Activated CD8-positive, alpha-beta T cell treated with anti-CD3 and anti-CD28 coated beads, Interleukin-2, amount 10 ng/mL, durations not matched to agents 7 days and 5 days (primary cell): ENCODE data around the gene POLR2B. TPM values are rescaled to one million over a fixed set of nuclear protein-coding genes. Genes with fewer than 3 reads are reported as not detected.

ENCODE experiments used
- ATAC-seq: fragments of 150-1000 bp; cut with Tn5 transposase; one replicate; pipeline ENCODE4 v1.10.0; 2021; ENCODE audit warnings: moderate library complexity
- CTCF ChIA-PET: fragments of 350-600 bp; sonication (Branson Sonifier 250); formaldehyde crosslinking; loops from one replicate; lab custom pipeline; 2021; ENCODE audit warnings: antibody characterized with exemption; lab: Charles Lee
- POLR2A ChIA-PET: fragments of 350-600 bp; sonication (Branson Sonifier 250); formaldehyde crosslinking; loops from one replicate; lab custom pipeline; 2021; ENCODE audit warnings: antibody characterized with exemption; lab: Charles Lee
- DNase-seq: peaks from one replicate; pipeline ENCODE4 v3.0.0-alpha.2; 2020
- H3K27ac Mint-ChIP-seq: one replicate; pipeline ENCODE4 v1.8.0; 2021; ENCODE audit warnings: mild to moderate bottlenecking, mixed read lengths
- H3K27me3 Mint-ChIP-seq: one replicate; pipeline ENCODE4 v1.8.0; 2021; ENCODE audit warnings: low read depth, mixed read lengths
- H3K36me3 Mint-ChIP-seq: one replicate; pipeline ENCODE4 v1.8.0; 2021; ENCODE audit warnings: low read depth, mixed read lengths
- H3K4me1 Mint-ChIP-seq: one replicate; pipeline ENCODE4 v1.8.0; 2021; ENCODE audit warnings: low read depth, mixed read lengths
- H3K4me3 Mint-ChIP-seq: one replicate; pipeline ENCODE4 v1.8.0; 2021; ENCODE audit warnings: mild to moderate bottlenecking, mixed read lengths
- H3K9me3 Mint-ChIP-seq: one replicate; pipeline ENCODE4 v1.8.0; 2022; ENCODE audit warnings: mixed read lengths; ENCODE audit not compliant: insufficient read depth
- total RNA-seq, 2 experiments: library from RNA; stranded (reverse); gene quantifications; one replicate each; pipeline ENCODE4 v1.2.3, GENCODE V29; 2021

Gene POLR2B
- total RNA-seq, 2 experiments from 2014 or later, result 121 to 122 TPM

DNA sequence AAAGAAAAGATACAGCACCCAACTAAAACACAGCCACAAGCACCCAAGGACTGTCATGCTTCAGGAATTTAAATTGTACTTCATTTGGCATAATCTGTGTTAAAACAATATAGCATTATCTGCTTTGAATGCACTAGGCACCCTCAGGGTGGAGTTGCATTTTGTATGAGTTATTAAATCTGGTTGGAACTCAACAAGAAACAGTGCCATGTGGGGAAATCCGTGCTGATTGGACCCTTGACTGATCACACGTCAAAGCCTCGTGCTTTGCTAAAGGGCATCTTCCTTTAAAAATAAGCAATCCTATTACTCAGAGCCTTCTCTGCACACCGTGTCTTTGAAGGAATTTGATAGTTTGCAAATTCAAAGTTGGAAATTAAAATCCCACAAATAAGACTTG, 96.0 kb downstream of the POLR2B start:
- H3K4me1 Mint-ChIP-seq, result no peaks in the 10 kb centered on the region
- H3K9me3 Mint-ChIP-seq, result no peaks in the 10 kb centered on the region
- no peak for DNase-seq
- H3K27me3 Mint-ChIP-seq, result peaks cover 13% of the 10 kb centered on the region
- no peak overlapping the region for H3K27ac Mint-ChIP-seq
- ATAC-seq, result no peak
- no peaks in the 10 kb centered on the region for H3K36me3 Mint-ChIP-seq
- POLR2A ChIA-PET, result no interaction called here
- no peak overlapping the region for H3K4me3 Mint-ChIP-seq
- CTCF ChIA-PET, result no interaction called here

GRCh38 chr4:57075367-57075766, 96.7 kb downstream of the POLR2B start:
- CTCF ChIA-PET, result no interaction called here
- no peak overlapping the region for H3K4me3 Mint-ChIP-seq
- DNase-seq (no peak), ATAC-seq (no peak)
- H3K27ac Mint-ChIP-seq, result no peak overlapping the region
- H3K4me1 Mint-ChIP-seq, result no peaks in the 10 kb centered on the region
- no peaks in the 10 kb centered on the region for H3K36me3 Mint-ChIP-seq
- H3K27me3 Mint-ChIP-seq, result peaks cover 13% of the 10 kb centered on the region
- POLR2A ChIA-PET, result no interaction called here
- no peaks in the 10 kb centered on the region for H3K9me3 Mint-ChIP-seq

- POLR2A ChIA-PET, result no interaction called here
- Mint-ChIP-seq H3K36me3 (no peaks in the 10 kb centered on the region), H3K27ac (no peak overlapping the region), H3K9me3 (no peaks in the 10 kb centered on the region), H3K27me3 (peaks cover 21% of the 10 kb centered on the region), H3K4me3 (no peak overlapping the region), H3K4me1 (no peaks in the 10 kb centered on the region)
- no peak for DNase-seq
- ATAC-seq, result no peak
- CTCF ChIA-PET, result no interaction called here
Measured at GRCh38 chr4:57076646-57077045, 98.0 kb downstream of the POLR2B start.

GRCh38 chr4:57077550-57078343, 99.1 kb downstream of the POLR2B start:
- Mint-ChIP-seq H3K36me3 (no peaks in the 10 kb centered on the region), H3K9me3 (no peaks in the 10 kb centered on the region), H3K27ac (no peak overlapping the region), H3K4me1 (no peaks in the 10 kb centered on the region), H3K27me3 (peaks cover 23% of the 10 kb centered on the region), H3K4me3 (no peak overlapping the region)
- ATAC-seq (no peak), DNase-seq (no peak)
- ChIA-PET CTCF (no interaction called here), POLR2A (no interaction called here)

GRCh38 chr4:57078685-57079521, 100.2 kb downstream of the POLR2B start:
- H3K36me3 Mint-ChIP-seq, result no peaks in the 10 kb centered on the region
- H3K4me3 Mint-ChIP-seq, result no peak overlapping the region
- ChIA-PET CTCF (no interaction called here), POLR2A (no interaction called here)
- H3K27me3 Mint-ChIP-seq, result peaks cover 26% of the 10 kb centered on the region
- no peaks in the 10 kb centered on the region for H3K4me1 Mint-ChIP-seq
- H3K27ac Mint-ChIP-seq, result no peak overlapping the region
- no peak for ATAC-seq
- DNase-seq, result no peak
- no peaks in the 10 kb centered on the region for H3K9me3 Mint-ChIP-seq

Other genes with a start within 250 kb of the POLR2B start
- gene SPINK2, start 157.2 kb upstream of the POLR2B start, total RNA-seq, result 1 to 10 TPM; 5.7 to 9.4 TPM
- gene REST, start 71.0 kb upstream of the POLR2B start, total RNA-seq, result 10 to 100 TPM; 45.1 to 46.1 TPM
- 10 to 100 TPM; 19.1 to 21.9 TPM for gene NOA1, start 1.3 kb upstream of the POLR2B start, total RNA-seq
- not detected for gene IGFBP7, start 131.5 kb downstream of the POLR2B start, total RNA-seq